AG04449 (cell line): Measurements from ENCODE around the gene U2AF2.

ENCODE experiments used
- CTCF ChIA-PET: fragments of 350-600 bp; formaldehyde crosslinking; extraction: SDS; loops from one replicate; lab custom pipeline; 2021; ENCODE audit warnings: antibody characterized with exemption; lab: Yijun Ruan, JAX
- POLR2A ChIA-PET: fragments of 400-600, 350-600 bp; formaldehyde crosslinking; extraction: SDS; loops from one replicate; lab custom pipeline; 2020; ENCODE audit warnings: antibody characterized with exemption, inconsistent platforms; lab: Yijun Ruan, JAX
- DNase-seq: peaks from one replicate; pipeline ENCODE4 v3.0.0-alpha.2; 2010; ENCODE audit warnings: low read depth, low spot score
- H3K4me3 ChIP-seq: 2 replicates; pipeline ENCODE4 v1.5.1; 2011; ENCODE audit warnings: low read depth, mild to moderate bottlenecking, control low read depth, low read length
- CTCF ChIP-seq: IDR thresholded peaks from one replicate; pipeline ENCODE4 v1.5.1; 2011; ENCODE audit warnings: mild to moderate bottlenecking, moderate library complexity, low read length, control low read depth, inconsistent platforms; ENCODE audit not compliant: insufficient read depth; ENCODE audit errors: missing control alignments

Gene U2AF2

GRCh38 chr19:55632463-55632834 is 22.4 kb upstream of the U2AF2 start:
- POLR2A ChIA-PET = interaction anchor here (0.8 to 1.9 kb wide), 2 partner anchors 10 to 44 kb away, joined by 3 to 8 read pairs; partner anchors contain the start of gene ZNF581

GRCh38 chr19:55633861-55634260 is 21.0 kb upstream of the U2AF2 start:
- DNase-seq = no peak
- ChIA-PET POLR2A (interaction anchor here (1.9 kb wide), 1 partner anchor 9 kb away, joined by 8 read pairs; the partner anchor contains the start of gene ZNF581), CTCF (interaction anchor here (1.0 to 9.1 kb wide), 19 partner anchors 9 to 700 kb away, joined by 3 to 74 read pairs (median 24); partner anchors contain the start of genes CCDC106, NAT14, U2AF2 and ZNF579)
- TF ChIP-seq CTCF = no peak
- no peak overlapping the region for H3K4me3 ChIP-seq

More at GRCh38 chr19:55632463-55632834, 22.4 kb upstream of the U2AF2 start:
- CTCF ChIA-PET = interaction anchor here (0.6 to 9.1 kb wide), 43 partner anchors 8 to 717 kb away, joined by 3 to 74 read pairs (median 6); partner anchors contain the start of genes CCDC106, NAT14, U2AF2 and ZNF581
- H3K4me3 ChIP-seq = no peak overlapping the region
- DNase-seq = peak; percentile 84
- TF ChIP-seq CTCF = peak; percentile 76

GRCh38 chr19:55635334-55635717 is 19.5 kb upstream of the U2AF2 start:
- no peak for DNase-seq
- TF ChIP-seq CTCF = no peak
- ChIA-PET POLR2A (interaction anchor here (1.0 kb wide), 1 partner anchor 11 kb away, joined by 4 read pairs; the partner anchor contains the start of gene ZNF784), CTCF (interaction anchor here (1.3 to 9.1 kb wide), 5 partner anchors 11 to 31 kb away, joined by 3 to 74 read pairs (median 29); partner anchors contain the start of genes CCDC106 and ZNF784)
- peak overlapping the region; percentile 100 for H3K4me3 ChIP-seq

GRCh38 chr19:55635856-55636440 is 18.9 kb upstream of the U2AF2 start:
- no peak for TF ChIP-seq CTCF
- peak overlapping the region; percentile 100 for H3K4me3 ChIP-seq
- POLR2A ChIA-PET = no interaction called here
- CTCF ChIA-PET = interaction anchor here (1.3 to 9.1 kb wide), 6 partner anchors 10 to 32 kb away, joined by 3 to 74 read pairs (median 10); partner anchors contain the start of genes CCDC106, ZNF784 and ZNF865
- no peak for DNase-seq

- ChIA-PET POLR2A (interaction anchor here (0.8 to 1.6 kb wide), 2 partner anchors 12 to 506 kb away, joined by 3 to 5 read pairs; partner anchors contain the start of gene ZNF784), CTCF (interaction anchor here (1.1 to 9.1 kb wide), 6 partner anchors 10 to 122 kb away, joined by 4 to 74 read pairs (median 10); partner anchors contain the start of genes CCDC106, ZNF784 and ZNF865)
- no peak for DNase-seq
- 0 out of 2 replicates have a peak overlapping the region, but pooled peaks have one; percentile 10 for H3K4me3 ChIP-seq
- TF ChIP-seq CTCF = no peak
Measured at GRCh38 chr19:55636723-55637122, 18.1 kb upstream of the U2AF2 start.

GRCh38 chr19:55637534-55637933 is 17.3 kb upstream of the U2AF2 start:
- no peak overlapping the region for H3K4me3 ChIP-seq
- CTCF ChIA-PET = interaction anchor here (0.6 to 9.1 kb wide), 7 partner anchors 12 to 496 kb away, joined by 3 to 74 read pairs (median 6); partner anchors contain the start of genes ZNF784 and ZNF865
- POLR2A ChIA-PET = interaction anchor here (0.7 to 1.6 kb wide), 3 partner anchors 9 to 507 kb away, joined by 3 to 5 read pairs (median 3); partner anchors contain the start of gene ZNF784
- no peak for DNase-seq
- no peak for TF ChIP-seq CTCF
